Keratinocyte (primary cell): ENCODE measurements around the gene YAE1. TPM values are rescaled to one million over a fixed set of nuclear protein-coding genes. Genes with fewer than 3 reads are reported as not detected.

Source experiments
- DNase-seq: peaks from one replicate; pipeline ENCODE4 v3.0.0-alpha.2; 2011; ENCODE audit warnings: low read depth, missing footprints, low spot score
- FAIRE-seq: peaks from 2 replicates; lab custom pipeline; 2011; peaks lifted over from hg19 to GRCh38; lab: Jason Lieb, UNC
- H2AFZ ChIP-seq: 2 replicates; pipeline ENCODE4 v1.6.0; 2012; ENCODE audit warnings: low read length, control low read depth, inconsistent platforms; ENCODE audit not compliant: control insufficient read depth
- H3K27ac ChIP-seq: 2 replicates; pipeline ENCODE4 v1.5.1; 2011; ENCODE audit warnings: low read length; ENCODE audit not compliant: control insufficient read depth, insufficient read depth
- H3K27me3 ChIP-seq: 3 replicates; pipeline ENCODE4 v1.6.0; 2011; ENCODE audit warnings: low read length; ENCODE audit not compliant: control insufficient read depth, insufficient read depth; ENCODE audit errors: extremely low read depth
- H3K36me3 ChIP-seq, 2 experiments: 2 replicates in 1 of 2; 3 replicates in 1 of 2; pipeline ENCODE4 v1.5.1; 2011; ENCODE audit warnings: low read length in 2 of 2, mild to moderate bottlenecking in 1 of 2; ENCODE audit not compliant: control insufficient read depth in 2 of 2, insufficient read depth in 2 of 2; ENCODE audit errors: extremely low read depth in 1 of 2
- H3K4me1 ChIP-seq: 3 replicates; pipeline ENCODE4 v1.5.1; 2011; ENCODE audit warnings: low read length; ENCODE audit not compliant: control insufficient read depth, insufficient read depth; ENCODE audit errors: extremely low read depth
- H3K4me2 ChIP-seq: 3 replicates; pipeline ENCODE4 v1.6.0; 2011; ENCODE audit warnings: low read depth, low read length; ENCODE audit not compliant: control insufficient read depth, insufficient read depth; ENCODE audit errors: extremely low read depth
- H3K4me3 ChIP-seq, 3 experiments: fragments of 200-600 bp in 1 of 3; sonication (generic) in 1 of 3; 2 replicates in 2 of 3; 3 replicates in 1 of 3; pipeline ENCODE4 v1.5.1; 2011 to 2016; ENCODE audit warnings: low read length in 3 of 3, mild to moderate bottlenecking in 3 of 3, control low read depth in 2 of 3, inconsistent platforms in 1 of 3, low read depth in 1 of 3, mixed read lengths in 1 of 3, mixed run types in 1 of 3, moderate library complexity in 1 of 3; ENCODE audit not compliant: control insufficient read depth in 2 of 3, insufficient read depth in 2 of 3; ENCODE audit errors: extremely low read depth in 1 of 3
- H3K79me2 ChIP-seq: 2 replicates; pipeline ENCODE4 v1.6.0; 2012; ENCODE audit warnings: low read length; ENCODE audit not compliant: control insufficient read depth, insufficient read depth
- H3K9ac ChIP-seq: 3 replicates; pipeline ENCODE4 v1.6.0; 2011; ENCODE audit warnings: low read length; ENCODE audit not compliant: control insufficient read depth, insufficient read depth; ENCODE audit errors: extremely low read depth
- H3K9me1 ChIP-seq: 3 replicates; pipeline ENCODE4 v1.6.0; 2011; ENCODE audit warnings: low read length; ENCODE audit not compliant: control insufficient read depth, insufficient read depth; ENCODE audit errors: extremely low read depth
- H3K9me3 ChIP-seq: 2 replicates; pipeline ENCODE4 v1.5.1; 2012; ENCODE audit warnings: low read depth, low read length; ENCODE audit not compliant: control insufficient read depth
- H4K20me1 ChIP-seq: 3 replicates; pipeline ENCODE4 v1.6.0; 2011; ENCODE audit warnings: low read length; ENCODE audit not compliant: control insufficient read depth, insufficient read depth; ENCODE audit errors: extremely low read depth
- EZH2 ChIP-seq: IDR thresholded peaks from one replicate; pipeline ENCODE4 v1.6.1; 2012; ENCODE audit warnings: inconsistent platforms, mild to moderate bottlenecking, low read length, moderate library complexity
- dilution Hi-C: fragments of 300-500 bp; cut with MboI; formaldehyde crosslinking; loops from one replicate; pipeline ENCODE4 v1.7.0; 2020; ENCODE audit warnings: low sequenced_read_pairs; ENCODE audit not compliant: extremely low pct_ligation_motif_present
- polyA plus RNA-seq, 5 experiments: library from polyadenylated mRNA; depleted of rRNA in 3 of 5; stranded (reverse) in 3 of 5; stranded (forward) in 1 of 5; unstranded in 1 of 5; fragments of >200 nt; gene quantifications; 1 replicate in 1 of 5; 2 replicates in 3 of 5; 3 replicates in 1 of 5; pipeline versions ENCODE4 v1.2.1 to v1.2.3, GENCODE V29; 2011 to 2012; ENCODE audit warnings: missing spikeins in 2 of 5, low read depth in 1 of 5, low replicate concordance in 1 of 5
- TF ChIP-seq, protein P1 (sequence below), 3 experiments: IDR thresholded peaks in 1 of 3; conservative IDR thresholded peaks in 1 of 3; optimal IDR thresholded peaks in 1 of 3; 2 replicates in 2 of 3; 3 replicates in 1 of 3; pipeline versions ENCODE3 to v1.5.1; 2011; ENCODE audit warnings: low read length in 3 of 3, mild to moderate bottlenecking in 3 of 3, moderate library complexity in 2 of 3, control low read depth in 1 of 3, inconsistent platforms in 1 of 3; ENCODE audit not compliant: insufficient read depth in 2 of 3; ENCODE audit errors: extremely low read depth in 1 of 3

Gene YAE1
- polyA plus RNA-seq, 1 donor (not counting 4 experiments of a cell fraction or from before 2014, with no cell fraction given) = 43.7 TPM

DNA sequence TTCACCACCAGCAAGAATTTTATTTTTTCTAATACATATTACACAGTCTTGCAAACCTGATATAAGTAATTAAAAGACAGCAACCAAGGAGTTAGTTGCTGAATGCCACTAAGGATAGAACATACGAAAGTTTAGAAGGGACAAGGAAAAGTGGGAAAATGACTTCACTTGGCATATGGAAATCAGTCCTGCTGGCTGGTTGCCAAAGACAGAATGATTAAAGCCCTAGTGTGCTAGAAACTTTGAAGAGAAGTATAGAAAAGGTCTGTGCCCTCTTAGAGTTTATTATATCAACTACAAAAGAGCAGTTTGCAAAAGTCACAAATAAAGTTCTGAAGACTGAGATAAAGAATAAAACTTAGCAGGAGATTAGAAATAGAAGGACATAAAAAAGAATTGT lies 5.8 kb upstream of the YAE1 start:
- dilution Hi-C loops = no loop called here
- no peaks in the 10 kb centered on the region for H4K20me1 ChIP-seq
- H3K36me3 ChIP-seq = no peaks in the 10 kb centered on the region
- no peak for DNase-seq
- H3K9me3 ChIP-seq = no peaks in the 10 kb centered on the region
- TF ChIP-seq, protein P1, sequence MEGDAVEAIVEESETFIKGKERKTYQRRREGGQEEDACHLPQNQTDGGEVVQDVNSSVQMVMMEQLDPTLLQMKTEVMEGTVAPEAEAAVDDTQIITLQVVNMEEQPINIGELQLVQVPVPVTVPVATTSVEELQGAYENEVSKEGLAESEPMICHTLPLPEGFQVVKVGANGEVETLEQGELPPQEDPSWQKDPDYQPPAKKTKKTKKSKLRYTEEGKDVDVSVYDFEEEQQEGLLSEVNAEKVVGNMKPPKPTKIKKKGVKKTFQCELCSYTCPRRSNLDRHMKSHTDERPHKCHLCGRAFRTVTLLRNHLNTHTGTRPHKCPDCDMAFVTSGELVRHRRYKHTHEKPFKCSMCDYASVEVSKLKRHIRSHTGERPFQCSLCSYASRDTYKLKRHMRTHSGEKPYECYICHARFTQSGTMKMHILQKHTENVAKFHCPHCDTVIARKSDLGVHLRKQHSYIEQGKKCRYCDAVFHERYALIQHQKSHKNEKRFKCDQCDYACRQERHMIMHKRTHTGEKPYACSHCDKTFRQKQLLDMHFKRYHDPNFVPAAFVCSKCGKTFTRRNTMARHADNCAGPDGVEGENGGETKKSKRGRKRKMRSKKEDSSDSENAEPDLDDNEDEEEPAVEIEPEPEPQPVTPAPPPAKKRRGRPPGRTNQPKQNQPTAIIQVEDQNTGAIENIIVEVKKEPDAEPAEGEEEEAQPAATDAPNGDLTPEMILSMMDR (optimal IDR thresholded peaks at IDR 0.05 in 1 of 3, IDR thresholded peaks at IDR 0.05 in 1 of 3, conservative IDR thresholded peaks at IDR 0.05 in 1 of 3; ENCODE audit: extremely low read depth in 1 of 3, insufficient read depth in 2 of 3, low read length in 3 of 3) = no peak
- H3K9me1 ChIP-seq = no peaks in the 10 kb centered on the region
- H3K79me2 ChIP-seq = no peaks in the 10 kb centered on the region
- H2AFZ ChIP-seq = no peak overlapping the region
- no peak for FAIRE-seq
- peaks cover 2% of the 10 kb centered on the region for H3K4me1 ChIP-seq
- no peak overlapping the region for H3K9ac ChIP-seq
- no peak overlapping the region for H3K4me3 ChIP-seq
- H3K27ac ChIP-seq = no peak overlapping the region
- H3K4me2 ChIP-seq = no peak overlapping the region
- no peaks in the 10 kb centered on the region for H3K27me3 ChIP-seq

DNA sequence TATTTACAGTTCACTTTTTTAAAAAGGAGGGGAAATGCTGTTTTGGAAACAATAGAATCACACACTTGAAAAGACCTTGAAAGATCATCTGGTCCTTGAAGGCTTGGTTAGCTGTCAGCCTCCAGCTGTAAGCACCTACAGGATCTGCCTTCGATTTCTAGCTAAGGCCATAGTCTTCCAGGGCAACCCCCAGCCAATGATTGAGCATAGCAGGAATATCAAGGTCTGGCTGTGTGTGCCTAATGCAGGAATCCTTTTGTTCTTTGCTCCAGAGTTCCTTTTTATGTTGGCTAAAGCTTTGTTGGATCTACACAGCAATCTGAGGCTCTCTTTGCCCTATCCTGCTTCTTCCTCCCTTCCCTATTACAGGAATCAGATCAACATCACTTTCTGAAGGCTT lies 5.2 kb upstream of the YAE1 start:
- no peak overlapping the region for H2AFZ ChIP-seq
- no peak overlapping the region for H3K9ac ChIP-seq
- H3K4me3 ChIP-seq = no peak overlapping the region
- no peaks in the 10 kb centered on the region for H3K9me3 ChIP-seq
- no peaks in the 10 kb centered on the region for H3K79me2 ChIP-seq
- no peaks in the 10 kb centered on the region for H3K36me3 ChIP-seq
- H3K9me1 ChIP-seq = no peaks in the 10 kb centered on the region
- H3K4me1 ChIP-seq = peaks cover 3% of the 10 kb centered on the region
- no peaks in the 10 kb centered on the region for H4K20me1 ChIP-seq
- TF ChIP-seq, protein P1 (optimal IDR thresholded peaks at IDR 0.05 in 1 of 3, IDR thresholded peaks at IDR 0.05 in 1 of 3, conservative IDR thresholded peaks at IDR 0.05 in 1 of 3; ENCODE audit: extremely low read depth in 1 of 3, insufficient read depth in 2 of 3, low read length in 3 of 3) = no peak
- TF ChIP-seq EZH2 = no peak
- DNase-seq = no peak
- H3K4me2 ChIP-seq = no peak overlapping the region
- no peak overlapping the region for H3K27ac ChIP-seq
- dilution Hi-C loops = no loop called here
- no peak for FAIRE-seq
- no peaks in the 10 kb centered on the region for H3K27me3 ChIP-seq
